ENCODE measurements around the gene OBSCN. TPM values are rescaled to one million over a fixed set of nuclear protein-coding genes. Genes with fewer than 3 reads are reported as not detected.

Gene OBSCN
- total and polyA plus RNA-seq, 7 donors, result 0.92 to 21.0 (median 13.1) TPM

- Histone ChIP-seq H3K4me1 (no peaks in the 10 kb centered on the region), H3K36me3 (peaks cover 0 to 8% (median 0%) of the 10 kb centered on the region in 4 donors), H3K4me3 (no peak overlapping the region), H3K9me3 (no peaks in the 10 kb centered on the region), H3K27ac (no peak overlapping the region), H3K27me3 (no peaks in the 10 kb centered on the region)
- WGBS, 2 donors, result 80 to 91% methylated on average over 3 of the region's 3 CpGs
- intact Hi-C loops (cut with DNase I), result no loop called here
- TF ChIP-seq EP300 (IDR thresholded peaks at IDR 0.05), result no peak
- TF ChIP-seq POLR2A (IDR thresholded peaks at IDR 0.05), result no peak
- TF ChIP-seq POLR2AphosphoS5 (IDR thresholded peaks at IDR 0.05), result no peak
- no peak for TF ChIP-seq CTCF (IDR thresholded peaks at IDR 0.05)
- peak; percentile 41 for DNase-seq
Observed at GRCh38 chr1:228284148-228284495, 76.3 kb downstream of the OBSCN start.

GRCh38 chr1:228284521-228284920 lies 76.7 kb downstream of the OBSCN start:
- no peak for DNase-seq

GRCh38 chr1:228285661-228286504 lies 78.0 kb downstream of the OBSCN start:
- Histone ChIP-seq H3K4me1 (no peaks in the 10 kb centered on the region), H3K4me3 (no peak overlapping the region), H3K9me3 (no peaks in the 10 kb centered on the region), H3K27me3 (no peaks in the 10 kb centered on the region), H3K27ac (no peak overlapping the region), H3K36me3 (peaks cover 0 to 8% (median 0%) of the 10 kb centered on the region in 4 donors)
- intact Hi-C loops (cut with DNase I), result no loop called here
- DNase-seq, result peak; percentile 56
- 91 to 94% methylated on average over 26 of the region's 26 CpGs for WGBS, 2 donors
- TF ChIP-seq POLR2A (IDR thresholded peaks at IDR 0.05), result no peak
- TF ChIP-seq CTCF (IDR thresholded peaks at IDR 0.05), result no peak
- no peak for TF ChIP-seq POLR2AphosphoS5 (IDR thresholded peaks at IDR 0.05)

More at GRCh38 chr1:228284521-228284920, 76.7 kb downstream of the OBSCN start:
- Histone ChIP-seq H3K4me3 (no peak overlapping the region), H3K36me3 (peaks cover 0 to 8% (median 0%) of the 10 kb centered on the region in 4 donors), H3K4me1 (no peaks in the 10 kb centered on the region), H3K27ac (no peak overlapping the region), H3K9me3 (no peaks in the 10 kb centered on the region), H3K27me3 (no peaks in the 10 kb centered on the region)
- no peak for TF ChIP-seq POLR2AphosphoS5 (IDR thresholded peaks at IDR 0.05)
- intact Hi-C loops (cut with DNase I), result no loop called here
- 77 to 90% methylated on average over 6 of the region's 6 CpGs for WGBS, 2 donors

GRCh38 chr1:228286505-228287417 lies 78.9 kb downstream of the OBSCN start:
- Histone ChIP-seq H3K27ac (no peak overlapping the region), H3K4me1 (no peaks in the 10 kb centered on the region), H3K36me3 (peaks cover 0 to 8% (median 0%) of the 10 kb centered on the region in 4 donors), H3K9me3 (no peaks in the 10 kb centered on the region), H3K4me3 (no peak overlapping the region), H3K27me3 (no peaks in the 10 kb centered on the region)
- intact Hi-C loops (cut with DNase I), result no loop called here
- DNase-seq, result peak; percentile 57
- 93 to 95% methylated on average over 28 of the region's 28 CpGs for WGBS, 2 donors
- TF ChIP-seq POLR2A (IDR thresholded peaks at IDR 0.05) (no peak), POLR2AphosphoS5 (IDR thresholded peaks at IDR 0.05) (no peak), EP300 (IDR thresholded peaks at IDR 0.05) (no peak), CTCF (IDR thresholded peaks at IDR 0.05) (no peak)

Data from sigmoid colon (tissue), 7 donors.